ENCODE data around the gene PCNX3.
A peak's percentile ranks its signal among the peaks of the same experiment; 100 is the strongest.

Gene PCNX3

GRCh38 chr11:65586676-65587075 lies 28.9 kb upstream of the PCNX3 start:
- DNase-seq (ENCODE audit: low read depth): no peak
- no peak overlapping the region for H3K4me3 ChIP-seq (ENCODE audit: low read depth, low read length)
- no peak for TF ChIP-seq CTCF (IDR thresholded peaks at IDR 0.05; ENCODE audit: control insufficient read depth, extremely low read depth, insufficient read depth)

- DNase-seq (ENCODE audit: low read depth): no peak
- peak; percentile 42 for TF ChIP-seq CTCF (IDR thresholded peaks at IDR 0.05; ENCODE audit: control insufficient read depth, extremely low read depth, insufficient read depth)
These were observed 27.1 kb upstream of the PCNX3 start for GRCh38 chr11:65588199-65589054.

GRCh38 chr11:65589444-65590239 lies 25.9 kb upstream of the PCNX3 start:
- TF ChIP-seq CTCF (IDR thresholded peaks at IDR 0.05; ENCODE audit: control insufficient read depth, extremely low read depth, insufficient read depth): no peak
- H3K4me3 ChIP-seq (ENCODE audit: low read depth, low read length): no peak overlapping the region
- DNase-seq (ENCODE audit: low read depth): no peak

More at GRCh38 chr11:65588199-65589054, 27.1 kb upstream of the PCNX3 start:
- H3K4me3 ChIP-seq (ENCODE audit: low read depth, low read length): no peak overlapping the region

- peak; percentile 17 for DNase-seq (ENCODE audit: low read depth)
These were observed 25.3 kb upstream of the PCNX3 start for GRCh38 chr11:65590240-65590738.

GRCh38 chr11:65591939-65592857 lies 23.4 kb upstream of the PCNX3 start:
- no peak for TF ChIP-seq CTCF (IDR thresholded peaks at IDR 0.05; ENCODE audit: control insufficient read depth, extremely low read depth, insufficient read depth)
- DNase-seq (ENCODE audit: low read depth): no peak
- H3K4me3 ChIP-seq (ENCODE audit: low read depth, low read length): no peak overlapping the region

More at GRCh38 chr11:65590240-65590738, 25.3 kb upstream of the PCNX3 start:
- no peak for TF ChIP-seq CTCF (IDR thresholded peaks at IDR 0.05; ENCODE audit: control insufficient read depth, extremely low read depth, insufficient read depth)
- no peak overlapping the region for H3K4me3 ChIP-seq (ENCODE audit: low read depth, low read length)

- H3K4me3 ChIP-seq (ENCODE audit: low read depth, low read length): no peak overlapping the region
- no peak for TF ChIP-seq CTCF (IDR thresholded peaks at IDR 0.05; ENCODE audit: control insufficient read depth, extremely low read depth, insufficient read depth)
- DNase-seq (ENCODE audit: low read depth): no peak
These were observed 22.6 kb upstream of the PCNX3 start for GRCh38 chr11:65592858-65593517.

Measured in LNCaP clone FGC (cell line).